Hippocampal formation (tissue), 2 donors: Measurements from ENCODE around the gene FAM168A.
"Not testable (repeated sequence)": the region's sequence is repeated elsewhere in the genome, so short reads cannot be mapped to it uniquely, and the experiment has no call there.

Experiments used
- DNase-seq, 2 donors: peaks; one replicate each; lab custom pipeline; 2025; lab: John Stamatoyannopoulos, UW

Gene FAM168A

DNA sequence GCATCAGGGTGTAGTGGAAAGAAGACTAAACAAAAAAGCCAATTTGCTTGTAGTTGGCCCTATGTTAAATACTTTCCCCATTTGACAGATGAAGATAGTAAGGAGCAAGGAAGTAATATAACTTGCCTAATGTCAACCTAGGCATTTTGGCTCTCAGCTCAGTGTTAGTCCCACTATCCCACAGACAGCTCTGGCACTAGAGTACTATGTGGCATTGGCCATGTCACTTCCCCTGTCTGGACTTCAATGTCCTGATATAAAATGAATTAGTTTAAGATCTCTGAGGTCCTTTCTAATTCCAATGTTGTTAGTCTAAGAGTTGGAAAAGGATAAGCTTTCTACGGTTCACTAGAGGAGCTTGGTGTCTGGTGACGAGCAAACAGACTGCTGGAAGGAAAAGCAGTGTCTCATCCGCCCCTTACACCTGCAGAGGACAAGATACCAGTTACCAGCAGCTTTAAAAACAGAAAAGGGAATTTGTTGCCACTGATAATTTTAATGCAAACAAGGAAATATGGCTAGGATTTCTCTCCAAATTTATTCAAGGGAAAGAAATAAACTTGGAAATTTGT lies 129.2 kb downstream of the FAM168A start:
- DNase-seq: no peak

DNA sequence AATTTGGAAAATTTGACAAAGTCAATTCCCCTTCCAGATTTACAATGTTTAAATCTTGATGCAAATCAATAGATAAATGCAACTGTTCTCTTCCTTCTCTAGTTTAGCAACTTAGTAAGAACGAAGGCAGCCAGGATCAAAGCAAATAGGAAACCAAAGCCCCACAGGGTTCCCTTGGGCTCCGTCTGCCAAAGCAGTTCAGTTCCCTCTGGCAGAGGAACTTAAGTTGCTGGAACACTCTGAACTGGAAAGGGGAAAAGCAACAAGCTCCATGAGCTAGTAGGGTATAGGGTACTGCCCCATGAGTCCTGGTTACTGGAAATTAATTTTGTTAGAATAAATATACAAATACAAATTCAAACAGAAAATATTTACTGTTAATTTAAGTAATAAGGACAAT lies 130.4 kb downstream of the FAM168A start:
- DNase-seq: peak in 1 of 2 donors; percentile 60

DNA sequence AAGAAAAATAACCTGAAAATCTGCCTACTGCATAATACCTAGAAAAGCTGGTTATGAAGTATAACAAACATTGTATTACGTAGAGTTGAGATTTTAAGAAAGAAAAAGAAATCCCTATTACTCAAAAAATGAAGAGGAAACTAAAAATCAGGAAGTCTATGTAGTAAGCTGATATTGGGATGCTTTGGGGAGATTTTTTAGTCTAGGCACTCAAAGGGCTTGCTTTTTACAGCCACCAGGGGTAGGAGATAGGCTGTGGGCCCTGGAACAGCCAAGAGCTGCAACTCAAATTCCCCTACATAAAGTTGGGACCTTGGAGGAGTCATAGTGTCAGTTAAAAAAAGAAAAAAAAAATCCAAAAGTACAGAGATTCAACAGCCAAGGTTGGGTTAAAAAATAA lies 131.3 kb downstream of the FAM168A start:
- DNase-seq: no peak

DNA sequence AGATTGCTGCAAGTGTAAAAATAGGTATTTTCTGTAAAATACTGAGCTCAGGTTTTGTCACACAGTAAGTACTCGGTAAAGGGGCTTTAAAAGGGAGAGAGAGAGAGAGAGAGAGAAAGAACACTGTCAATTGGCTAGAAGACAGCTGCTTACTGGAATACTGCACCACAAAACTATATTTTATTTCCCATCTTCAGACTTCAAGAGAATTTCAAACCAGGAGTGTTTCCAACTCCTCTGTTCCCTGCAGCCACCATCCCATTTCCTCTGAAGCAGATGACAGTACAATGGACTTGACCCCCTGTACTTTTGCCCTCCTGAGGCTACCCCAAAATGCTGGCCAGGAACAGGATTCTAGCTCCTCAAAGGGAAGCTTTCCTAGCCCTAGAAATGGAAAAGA lies 132.0 kb downstream of the FAM168A start:
- DNase-seq: no peak

DNA sequence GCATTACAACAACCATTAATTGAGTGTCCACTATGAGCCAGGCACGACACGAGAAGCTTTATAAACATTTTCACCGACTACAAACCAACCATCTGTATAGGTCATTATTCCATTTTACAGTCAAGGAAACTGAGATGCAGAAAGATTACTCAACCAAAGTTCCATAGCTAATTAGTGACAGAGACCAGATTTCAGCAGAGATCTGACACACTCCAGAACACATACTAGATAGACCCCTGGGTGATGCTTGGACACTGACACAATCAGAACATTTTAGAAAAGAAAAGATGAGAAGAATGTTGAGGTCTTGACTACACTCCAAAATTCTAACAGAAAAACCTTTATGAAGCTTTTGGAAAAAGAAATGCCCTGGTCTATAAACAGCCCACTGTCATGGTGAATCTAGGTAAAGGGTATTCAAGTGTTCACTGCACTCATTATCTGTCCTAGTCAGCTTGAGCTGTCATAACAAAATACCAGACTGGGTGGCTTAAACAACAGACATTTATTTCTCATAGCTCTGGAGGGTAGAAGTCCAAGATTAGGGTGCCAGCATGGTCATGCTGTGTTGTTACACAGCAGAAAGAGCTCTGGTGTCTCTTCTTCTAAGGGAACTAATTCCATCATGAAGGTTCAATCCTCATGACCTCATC lies 132.8 kb downstream of the FAM168A start:
- no peak for DNase-seq

DNA sequence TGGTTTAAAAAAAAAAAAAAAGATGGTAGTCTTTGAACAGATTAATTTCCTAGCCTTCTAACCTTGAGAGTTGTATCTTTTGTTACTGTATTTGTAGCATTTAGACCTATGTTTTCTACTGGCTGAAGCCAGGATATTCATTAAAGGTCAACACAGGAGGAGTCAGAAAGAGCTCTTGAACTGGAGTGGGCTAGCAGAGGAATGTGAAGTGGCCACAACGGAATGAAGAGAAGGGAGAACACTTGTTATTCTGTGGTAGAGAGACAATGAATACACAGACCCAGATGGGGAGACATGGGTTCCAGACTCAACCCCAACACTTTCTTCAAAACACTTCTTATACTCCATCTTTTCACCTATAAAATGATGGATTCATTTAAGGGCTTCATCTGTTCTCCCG lies 133.6 kb downstream of the FAM168A start:
- no peak for DNase-seq

DNA sequence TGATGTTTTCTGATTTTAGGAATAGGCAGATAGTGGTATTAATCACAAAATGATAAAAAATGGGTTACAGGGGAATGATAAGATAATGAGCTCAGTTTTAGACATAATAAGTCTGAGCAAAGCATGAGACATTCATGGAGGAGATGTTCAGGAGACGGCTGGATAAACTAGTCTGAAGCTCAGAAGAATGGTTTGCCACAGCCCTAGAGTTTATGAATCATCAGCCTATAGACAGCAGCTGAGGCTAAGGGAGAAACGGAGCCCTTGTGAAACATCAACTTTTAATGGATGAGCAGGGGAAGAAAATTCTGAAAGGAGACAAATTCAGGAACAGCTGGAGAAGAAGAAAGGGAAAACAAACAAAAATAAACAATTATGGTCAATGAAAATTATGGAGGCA lies 134.6 kb downstream of the FAM168A start:
- no peak for DNase-seq

DNA sequence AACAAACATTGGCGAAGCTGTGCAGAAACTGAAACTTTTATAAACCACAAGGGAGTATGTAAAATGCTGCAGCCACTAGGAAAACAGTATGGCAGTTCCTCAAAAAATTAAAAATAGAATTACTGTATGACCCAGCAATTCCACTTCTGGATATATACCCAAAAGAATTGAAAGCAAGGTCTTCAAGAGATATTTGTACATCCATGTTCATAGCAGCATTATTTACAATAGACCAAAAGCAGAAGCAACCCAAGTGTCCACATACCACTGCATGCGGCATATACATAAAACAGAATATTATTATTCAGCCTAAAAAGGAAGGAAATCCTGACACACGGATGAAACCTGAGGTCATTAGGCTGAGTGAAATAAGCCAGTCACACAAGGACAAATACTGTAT lies 135.9 kb downstream of the FAM168A start:
- DNase-seq: no peak

DNA sequence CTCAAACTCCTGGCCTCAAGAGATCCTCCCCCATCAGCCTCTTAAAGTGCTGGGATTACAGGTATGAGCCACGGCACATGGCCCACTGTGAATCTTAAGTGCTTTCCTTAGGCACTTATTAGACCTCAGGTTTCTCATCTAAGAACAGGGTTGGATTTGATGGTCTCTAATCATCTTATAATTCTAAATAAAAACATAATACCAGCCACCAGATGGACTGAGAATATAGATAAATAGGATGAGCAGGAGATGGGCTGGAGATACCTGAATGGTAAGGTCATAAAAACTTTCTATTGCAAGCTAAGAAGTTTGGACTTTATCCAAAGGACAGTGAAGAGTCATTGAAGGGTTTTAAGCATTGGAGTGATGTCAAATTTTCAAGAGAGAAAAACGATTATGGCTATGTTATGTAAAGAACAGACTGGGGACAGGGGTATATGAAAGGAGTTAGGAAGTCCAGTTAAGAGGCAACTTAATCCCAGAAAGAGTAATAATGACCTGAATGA lies 136.5 kb downstream of the FAM168A start:
- DNase-seq: no peak

DNA sequence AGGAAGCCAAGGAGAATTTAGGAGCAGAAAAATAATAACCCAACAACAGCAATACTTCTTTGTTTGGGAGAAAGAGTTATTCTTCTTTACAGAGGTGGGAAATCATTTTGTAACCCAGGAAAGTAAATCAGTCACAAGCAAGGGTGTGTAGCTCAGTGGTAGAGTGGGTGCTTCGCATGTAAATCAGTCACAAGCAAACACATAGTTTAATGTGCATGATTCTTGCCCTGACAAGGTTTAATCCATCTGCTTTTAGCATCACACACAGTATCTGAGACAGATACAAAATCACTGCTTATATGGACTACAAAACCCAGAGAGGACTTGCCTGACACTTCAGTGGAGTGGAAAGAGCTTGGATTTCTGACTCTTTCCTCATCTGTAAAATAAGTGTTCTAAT lies 139.7 kb downstream of the FAM168A start:
- no peak for DNase-seq

DNA sequence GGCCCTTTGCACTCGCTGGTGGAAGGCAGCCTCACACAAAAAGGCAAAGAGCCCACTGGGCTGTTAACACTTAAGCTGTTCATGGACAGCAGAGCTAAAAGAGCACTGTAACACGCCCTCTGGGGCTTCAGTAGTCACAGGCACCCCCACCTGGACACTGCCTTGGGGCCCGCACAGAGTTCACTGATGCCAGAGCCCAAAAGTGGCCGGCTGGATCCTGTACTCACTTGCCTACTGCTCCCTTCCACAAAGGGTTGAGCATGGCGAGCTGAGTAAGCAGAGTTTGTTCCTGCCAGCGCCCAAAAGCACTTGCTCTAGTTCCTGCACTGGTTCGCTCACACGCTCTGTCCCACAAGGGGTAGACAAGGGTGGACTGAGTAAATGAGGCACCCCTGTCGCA lies 142.9 kb downstream of the FAM168A start:
- DNase-seq: peak; percentile 14 to 15

DNA sequence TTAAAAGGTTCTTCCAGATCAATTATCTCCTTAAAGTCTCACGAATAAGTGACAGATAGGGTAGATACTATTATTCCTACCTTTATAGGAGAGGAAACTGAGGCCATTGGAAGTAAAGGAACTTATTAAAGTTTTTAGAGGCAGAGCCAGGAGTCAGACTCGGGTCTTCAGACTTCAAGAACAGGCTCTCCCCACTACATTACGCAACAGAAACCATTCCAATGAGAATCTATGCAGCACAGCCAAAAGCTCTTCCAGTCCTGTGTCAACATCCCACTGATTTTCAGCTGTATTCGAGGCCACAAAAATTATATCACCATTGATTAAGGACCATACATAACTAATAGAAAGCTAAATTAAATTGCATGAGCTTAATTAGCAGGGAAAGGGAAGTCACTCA lies 144.3 kb downstream of the FAM168A start:
- DNase-seq: no peak

DNA sequence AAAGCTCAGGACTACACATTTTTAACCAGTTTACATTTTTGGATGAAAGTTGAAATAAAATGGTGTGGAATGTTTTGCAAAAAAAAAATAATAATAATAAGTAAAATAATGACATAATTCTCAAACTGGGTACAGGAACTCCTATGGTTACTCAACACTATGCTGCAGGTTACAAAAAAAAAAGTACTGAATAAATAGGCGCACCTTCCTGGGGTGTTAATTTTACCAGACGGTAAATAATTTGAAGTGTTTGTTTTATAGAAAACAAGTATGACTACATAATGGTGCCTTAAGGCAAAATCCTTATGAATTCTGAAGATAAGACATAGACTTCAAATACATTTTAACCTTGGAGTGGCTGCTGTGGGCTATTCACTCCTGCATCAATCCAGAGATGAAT lies 145.2 kb downstream of the FAM168A start:
- no peak for DNase-seq

DNA sequence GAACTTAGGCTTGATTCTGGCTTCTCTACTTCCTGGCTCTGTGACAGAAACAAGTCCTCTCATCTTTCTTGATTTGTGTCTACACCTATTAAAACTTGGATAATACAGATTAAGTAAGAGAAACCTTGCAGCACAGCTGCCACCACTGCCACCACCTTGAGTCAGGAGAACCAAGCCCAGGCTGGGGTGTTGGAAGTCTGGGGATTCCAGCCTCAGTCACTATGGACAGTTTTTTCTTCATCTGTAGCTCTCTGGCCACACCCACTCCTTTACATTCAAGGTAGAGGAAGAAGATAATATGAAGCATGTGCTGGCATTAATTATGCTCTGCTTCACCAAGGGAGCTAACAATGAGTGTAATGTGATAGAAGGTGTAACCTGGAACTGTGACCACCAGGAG lies 146.0 kb downstream of the FAM168A start:
- DNase-seq: no peak

DNA sequence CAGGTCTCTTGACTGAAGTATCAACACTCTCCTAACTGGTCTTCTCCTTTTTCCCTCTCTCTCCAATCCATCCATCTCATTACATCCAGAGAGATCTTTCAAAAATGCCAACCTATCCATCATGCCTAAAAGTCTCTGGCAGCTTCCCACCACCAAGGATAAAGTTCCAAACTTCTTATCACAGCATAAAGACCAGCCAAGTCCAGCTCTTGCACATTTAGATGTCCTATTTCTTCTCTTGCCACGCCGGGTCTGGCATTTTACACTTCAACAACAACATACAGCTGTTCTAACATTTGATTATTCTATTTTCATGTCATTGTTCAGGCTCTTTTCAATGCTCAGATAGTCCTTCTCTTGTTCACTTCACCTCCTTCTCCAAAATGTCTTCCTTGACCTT lies 151.1 kb downstream of the FAM168A start:
- DNase-seq: no peak

DNA sequence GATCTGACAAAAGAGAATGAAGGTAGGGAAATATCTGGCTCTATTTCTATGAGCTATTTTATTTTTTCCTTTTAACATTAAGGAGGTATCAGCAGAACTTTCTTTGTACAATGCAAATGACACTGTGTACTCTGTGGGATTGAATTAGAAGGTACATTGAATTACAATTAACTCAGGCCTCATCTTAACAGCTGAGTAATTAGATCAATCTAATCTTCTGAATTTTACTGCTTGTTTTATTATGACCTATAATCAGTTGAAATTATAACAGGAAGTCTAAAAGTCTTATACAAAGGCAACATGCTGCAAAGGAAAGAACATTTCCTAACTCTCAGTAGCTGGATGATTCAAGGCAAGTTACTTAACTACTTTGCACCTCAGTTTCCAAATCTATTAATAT lies 151.9 kb downstream of the FAM168A start:
- no peak for DNase-seq

DNA sequence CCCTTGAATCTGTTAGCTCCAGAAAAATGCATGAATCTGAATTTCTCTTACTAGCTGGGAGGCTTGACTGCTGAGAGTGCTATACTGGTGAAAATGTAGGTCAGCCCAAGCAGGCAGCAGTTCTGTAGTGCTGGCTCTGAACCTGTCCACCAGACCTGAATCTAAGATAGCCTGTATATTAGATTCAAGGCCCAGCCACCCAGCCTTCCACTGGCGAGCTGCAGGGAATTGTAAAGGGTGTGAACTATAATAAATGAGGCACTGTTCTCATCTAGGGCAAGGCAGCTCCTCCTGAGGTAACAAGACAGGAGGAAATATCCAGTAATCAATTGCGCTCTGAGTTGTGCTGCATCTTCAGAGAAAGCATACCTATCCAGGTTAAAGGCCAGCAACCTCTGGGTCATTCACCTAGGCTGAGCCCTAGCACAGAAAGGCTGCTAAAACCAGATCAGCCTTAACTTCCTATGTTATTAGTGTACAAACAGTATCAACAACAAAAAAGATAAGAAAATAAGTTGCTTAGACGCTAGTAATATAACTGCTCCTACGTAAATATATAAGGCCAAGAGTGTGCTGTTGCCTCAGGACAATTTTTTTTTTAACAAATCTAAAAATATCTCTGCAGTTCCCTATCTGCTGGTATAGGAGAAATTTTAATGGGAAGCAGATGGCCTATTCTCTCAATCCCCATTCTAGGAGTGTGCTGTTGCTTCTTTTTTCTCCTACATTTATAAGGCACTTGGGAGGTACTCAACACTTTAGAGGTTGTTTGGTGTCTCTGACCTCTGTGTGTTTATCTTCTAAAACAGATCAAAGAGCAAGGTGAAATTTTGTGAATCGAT lies 158.7 kb downstream of the FAM168A start:
- no peak for DNase-seq

DNA sequence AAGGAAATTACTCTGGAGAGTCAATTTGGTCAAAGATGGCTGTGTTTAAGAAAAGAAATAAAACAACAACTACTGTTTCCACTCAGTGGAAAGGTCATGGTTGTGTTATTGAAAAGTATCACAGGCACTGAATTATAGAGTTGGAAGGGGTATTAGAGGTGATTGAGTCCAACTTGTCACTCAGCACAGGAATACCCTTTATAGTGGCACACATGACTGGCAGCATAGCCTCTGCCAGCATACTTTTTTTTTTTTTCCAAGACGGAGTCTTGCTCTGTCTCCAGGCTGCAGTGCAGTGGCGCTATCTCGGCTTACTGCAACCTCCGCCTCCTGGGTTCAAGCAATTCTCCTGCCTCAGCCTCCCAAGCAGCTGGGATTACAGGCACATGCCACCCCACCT lies 161.1 kb downstream of the FAM168A start:
- DNase-seq: not testable (repeated sequence)

DNA sequence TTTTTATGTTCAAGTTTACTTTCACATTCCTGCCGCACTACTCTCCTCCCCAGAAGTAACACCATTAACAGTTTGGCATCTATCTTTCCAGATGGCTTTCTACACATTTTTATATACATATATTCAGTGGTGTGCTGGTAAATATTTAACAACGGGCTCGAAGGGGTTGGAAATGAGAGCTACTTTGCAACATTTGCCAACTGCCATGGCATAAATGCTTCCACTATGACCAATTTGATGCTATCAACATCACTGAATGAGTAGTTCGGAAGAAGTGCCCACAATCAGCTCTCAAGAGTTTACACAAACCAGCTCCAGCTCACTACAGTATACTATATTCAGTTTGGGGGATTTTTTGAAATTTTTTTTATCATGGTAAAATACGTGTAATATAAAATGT lies 166.5 kb downstream of the FAM168A start:
- no peak for DNase-seq

DNA sequence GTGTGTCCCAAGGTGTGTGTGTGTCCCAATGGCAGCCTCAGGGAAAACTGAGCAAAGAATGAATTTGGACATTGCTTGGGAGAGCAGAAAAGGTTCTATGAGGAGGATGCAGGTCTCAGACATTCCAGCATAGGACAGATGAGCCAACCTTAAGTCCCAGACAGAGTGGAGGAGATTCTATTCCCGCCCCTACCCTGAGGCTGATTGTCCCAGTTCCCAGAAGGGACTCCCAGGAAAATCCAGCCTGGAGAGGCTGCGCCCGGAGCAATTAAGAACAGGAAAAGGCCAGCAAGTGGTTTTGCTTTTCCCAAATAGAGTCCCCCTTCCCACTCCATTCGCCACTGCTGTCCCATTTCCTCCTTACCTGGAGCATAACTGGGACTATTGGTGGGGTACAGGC lies 167.6 kb downstream of the FAM168A start:
- no peak for DNase-seq

DNA sequence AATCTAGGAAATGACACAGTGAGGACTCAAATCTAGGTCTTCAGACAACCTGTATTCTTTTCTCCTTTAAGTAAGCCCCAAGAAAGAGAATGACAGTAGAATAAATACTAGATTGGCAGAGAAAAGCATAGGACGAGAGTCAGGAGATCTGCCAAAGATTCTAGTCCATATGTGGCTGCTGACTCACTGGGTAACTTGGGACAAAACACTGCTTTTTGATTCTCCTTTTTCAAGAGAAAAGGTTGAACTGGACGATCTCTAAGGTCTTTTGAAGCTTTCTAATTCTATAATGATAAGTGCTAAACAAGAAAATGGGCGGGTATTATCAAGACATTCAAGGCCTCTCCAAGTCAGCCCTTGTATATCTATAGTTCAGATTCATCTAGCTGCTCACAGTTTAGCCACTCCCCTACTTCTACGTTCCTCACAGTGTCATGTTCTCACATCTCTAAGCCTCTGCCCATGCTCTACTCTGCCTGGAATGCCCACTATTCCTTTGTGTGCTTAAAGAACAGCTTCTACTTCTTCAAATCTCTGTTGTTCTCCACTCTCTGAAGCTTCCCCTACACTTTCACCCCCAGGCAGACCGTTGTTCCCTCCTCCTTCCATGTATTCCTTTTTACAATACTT lies 168.7 kb downstream of the FAM168A start:
- no peak for DNase-seq

DNA sequence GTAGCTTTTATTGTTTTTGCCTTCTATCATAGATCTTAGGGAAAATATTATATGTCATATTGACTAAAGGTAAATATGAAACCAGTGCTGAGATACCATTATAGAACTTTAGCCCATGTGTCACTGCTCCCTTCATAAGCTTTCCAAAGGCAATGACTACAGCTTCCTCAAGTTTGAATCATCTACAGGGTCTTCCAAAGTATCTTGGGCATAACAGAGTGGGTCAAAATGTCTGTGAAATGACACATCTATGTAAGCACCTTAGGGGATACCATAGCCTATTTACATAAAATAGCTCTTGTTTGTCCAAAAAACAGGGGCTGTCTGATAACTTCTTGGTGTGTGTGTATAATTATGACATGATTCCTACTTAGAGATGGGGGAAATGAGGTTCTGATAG lies 169.2 kb downstream of the FAM168A start:
- DNase-seq: no peak

DNA sequence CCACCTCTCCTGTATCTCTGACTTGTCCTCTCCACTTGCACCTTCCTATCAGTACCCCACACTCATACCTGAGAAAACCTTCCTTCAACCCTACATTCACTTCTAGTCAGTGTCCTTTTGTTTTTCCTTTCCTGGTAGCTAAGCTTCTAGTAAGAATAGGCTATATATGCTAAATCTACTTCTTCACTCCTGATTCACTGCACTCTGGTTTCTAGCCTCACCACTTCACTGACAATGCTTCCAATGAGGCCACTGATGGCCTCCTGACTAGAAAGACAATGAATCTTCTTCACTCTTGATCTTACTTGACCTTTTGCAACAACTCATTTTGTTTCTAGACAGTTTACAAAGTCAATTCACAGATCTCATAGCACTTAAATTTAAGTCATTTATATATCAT lies 169.7 kb downstream of the FAM168A start:
- DNase-seq: no peak
